ENCODE results near the gene IGFBP5.

DNA sequence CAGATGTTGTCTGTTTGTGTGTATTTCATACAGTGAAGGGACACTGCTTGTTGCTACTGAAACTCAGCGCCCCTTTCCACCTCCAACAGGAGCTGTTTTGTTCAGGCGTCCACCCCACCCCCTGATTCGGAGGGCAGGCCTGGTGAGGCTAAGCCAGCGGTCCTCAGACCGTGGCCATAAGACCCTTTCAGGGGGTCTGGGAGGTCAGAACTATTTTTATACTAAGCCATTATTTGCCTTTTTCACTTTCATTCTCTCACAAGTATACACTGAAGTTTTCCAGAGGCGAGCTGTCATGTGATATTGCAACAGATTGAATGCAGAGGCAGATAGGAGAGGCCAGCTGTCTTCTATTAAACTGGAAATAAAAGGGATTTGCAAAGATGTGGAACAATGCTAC is 39.7 kb upstream of the IGFBP5 start:
- TF ChIP-seq, protein P1, sequence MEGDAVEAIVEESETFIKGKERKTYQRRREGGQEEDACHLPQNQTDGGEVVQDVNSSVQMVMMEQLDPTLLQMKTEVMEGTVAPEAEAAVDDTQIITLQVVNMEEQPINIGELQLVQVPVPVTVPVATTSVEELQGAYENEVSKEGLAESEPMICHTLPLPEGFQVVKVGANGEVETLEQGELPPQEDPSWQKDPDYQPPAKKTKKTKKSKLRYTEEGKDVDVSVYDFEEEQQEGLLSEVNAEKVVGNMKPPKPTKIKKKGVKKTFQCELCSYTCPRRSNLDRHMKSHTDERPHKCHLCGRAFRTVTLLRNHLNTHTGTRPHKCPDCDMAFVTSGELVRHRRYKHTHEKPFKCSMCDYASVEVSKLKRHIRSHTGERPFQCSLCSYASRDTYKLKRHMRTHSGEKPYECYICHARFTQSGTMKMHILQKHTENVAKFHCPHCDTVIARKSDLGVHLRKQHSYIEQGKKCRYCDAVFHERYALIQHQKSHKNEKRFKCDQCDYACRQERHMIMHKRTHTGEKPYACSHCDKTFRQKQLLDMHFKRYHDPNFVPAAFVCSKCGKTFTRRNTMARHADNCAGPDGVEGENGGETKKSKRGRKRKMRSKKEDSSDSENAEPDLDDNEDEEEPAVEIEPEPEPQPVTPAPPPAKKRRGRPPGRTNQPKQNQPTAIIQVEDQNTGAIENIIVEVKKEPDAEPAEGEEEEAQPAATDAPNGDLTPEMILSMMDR (IDR thresholded peaks at IDR 0.05 in 8 of 11, conservative IDR thresholded peaks at IDR 0.05 in 3 of 11): no peak
- no peak for TF ChIP-seq POLR2AphosphoS5 (IDR thresholded peaks at IDR 0.05)

Measured in spleen (tissue), 7 donors.